IPS-11a (cell line): ENCODE data around the gene RETSAT.

Experiments used
- H3K4me3 ChIP-seq: one replicate; pipeline ENCODE4 v1.5.1; 2013; ENCODE audit warnings: low read depth, low read length, control low read depth

RETSAT gene

GRCh38 chr2:85309699-85310321 lies 44.5 kb downstream of the RETSAT start:
- no peak overlapping the region for H3K4me3 ChIP-seq

GRCh38 chr2:85308896-85309555 lies 45.3 kb downstream of the RETSAT start:
- no peak overlapping the region for H3K4me3 ChIP-seq

- H3K4me3 ChIP-seq, result no peak overlapping the region
Measured at GRCh38 chr2:85308201-85308600, 46.1 kb downstream of the RETSAT start.

GRCh38 chr2:85307527-85307897 lies 46.8 kb downstream of the RETSAT start:
- H3K4me3 ChIP-seq, result no peak overlapping the region

- no peak overlapping the region for H3K4me3 ChIP-seq
Measured at GRCh38 chr2:85303780-85304531, 50.4 kb downstream of the RETSAT start.

- no peak overlapping the region for H3K4me3 ChIP-seq
Measured at GRCh38 chr2:85302121-85302520, 52.2 kb downstream of the RETSAT start.
